SU-DHL-6 (cell line): ENCODE results near the gene HEATR3.

Experiments used
- H2AFZ ChIP-seq: fragments of 200-600 bp; sonication (generic); 2 replicates; pipeline ENCODE4 v1.6.1; 2014; ENCODE audit warnings: low read depth, mild to moderate bottlenecking, moderate library complexity, mixed read lengths, antibody characterized with exemption, low read length; ENCODE audit not compliant: severe bottlenecking
- H3F3A ChIP-seq: fragments of 200-600 bp; shearing (Covaris generic); 2 replicates; pipeline ENCODE4 v1.6.0; 2016; ENCODE audit warnings: antibody characterized with exemption, mild to moderate bottlenecking; ENCODE audit not compliant: insufficient read depth
- H3K27ac ChIP-seq: fragments of 200-600 bp; sonication (generic); 2 replicates; pipeline ENCODE4 v1.5.1; 2016; ENCODE audit warnings: low read depth, mild to moderate bottlenecking, low read length, moderate library complexity, mixed read lengths
- H3K27me3 ChIP-seq: fragments of 200-600 bp; sonication (generic), shearing (Covaris generic); 2 replicates; pipeline ENCODE4 v1.6.0; 2014; ENCODE audit warnings: mild to moderate bottlenecking, low read length
- H3K36me3 ChIP-seq: fragments of 200-600 bp; sonication (generic); 2 replicates; pipeline ENCODE4 v1.6.1; 2014; ENCODE audit warnings: mild to moderate bottlenecking, low read length, mixed read lengths
- H3K4me2 ChIP-seq: fragments of 300-600, 200-600 bp; shearing (Covaris generic), sonication (generic); 2 replicates; pipeline ENCODE4 v1.6.0; 2014; ENCODE audit warnings: low read length, low read depth, mild to moderate bottlenecking; ENCODE audit not compliant: poor library complexity, severe bottlenecking
- H3K4me3 ChIP-seq: fragments of 200-600 bp; sonication (generic); 2 replicates; pipeline ENCODE4 v1.5.1; 2014; ENCODE audit warnings: antibody characterized with exemption, low read length, mild to moderate bottlenecking, mixed read lengths; ENCODE audit not compliant: insufficient read depth, poor library complexity, severe bottlenecking
- H3K79me2 ChIP-seq: fragments of 200-600 bp; sonication (generic); 2 replicates; pipeline ENCODE4 v1.6.1; 2014; ENCODE audit warnings: mild to moderate bottlenecking, low read length, moderate library complexity; ENCODE audit not compliant: insufficient read depth
- H3K9ac ChIP-seq: fragments of 200-600 bp; sonication (generic); 2 replicates; pipeline ENCODE4 v1.7.0; 2014; ENCODE audit warnings: mild to moderate bottlenecking, low read length
- H3K9me2 ChIP-seq: fragments of 200-600 bp; sonication (generic); replicated peaks from 2 replicates; pipeline ENCODE4 v1.6.1; 2014; ENCODE audit warnings: low read length; ENCODE audit not compliant: insufficient read depth
- H3K9me3 ChIP-seq: fragments of 200-600 bp; sonication (generic); 2 replicates; pipeline ENCODE4 v1.6.1; 2014; ENCODE audit warnings: low read length, mixed read lengths; ENCODE audit not compliant: insufficient read depth
- H4K20me1 ChIP-seq: fragments of 200-600 bp; sonication (generic); 2 replicates; pipeline ENCODE4 v1.6.1; 2014; ENCODE audit warnings: low read depth, mild to moderate bottlenecking, antibody characterized with exemption, low read length, moderate library complexity, mixed read lengths
- CTCF ChIP-seq: fragments of 200-600 bp; sonication (generic); IDR thresholded peaks from one replicate; pipeline ENCODE4 v1.5.1; 2017; ENCODE audit warnings: antibody characterized with exemption, mild to moderate bottlenecking, low read length, moderate library complexity; ENCODE audit not compliant: insufficient read depth, poor library complexity, severe bottlenecking
- EZH2phosphoT487 ChIP-seq: fragments of 200-600 bp; sonication (generic), shearing (Covaris generic); conservative IDR thresholded peaks from 2 replicates; pipeline ENCODE4 v1.6.1; 2018; ENCODE audit warnings: mild to moderate bottlenecking, antibody characterized with exemption, low read length, moderate library complexity, mixed read lengths

Gene HEATR3

GRCh38 chr16:50088302-50088701, 22.5 kb downstream of the HEATR3 start:
- Histone ChIP-seq H3K9me2 (no peaks in the 10 kb centered on the region), H3K9ac (no peak overlapping the region), H4K20me1 (no peaks in the 10 kb centered on the region), H3K79me2 (no peaks in the 10 kb centered on the region), H2AFZ (no peak overlapping the region), H3K36me3 (peaks cover 31% of the 10 kb centered on the region; the same call in 1 of the 2 replicates), H3K4me3 (no peak overlapping the region), H3K27me3 (no peaks in the 10 kb centered on the region), H3F3A (no peaks in the 10 kb centered on the region), H3K9me3 (no peaks in the 10 kb centered on the region), H3K27ac (no peak overlapping the region), H3K4me2 (no peak overlapping the region)
- TF ChIP-seq CTCF, result no peak
- TF ChIP-seq EZH2phosphoT487, result no peak

- no peak overlapping the region for H3K9ac ChIP-seq
- H3F3A ChIP-seq, result no peaks in the 10 kb centered on the region
- no peak overlapping the region for H2AFZ ChIP-seq
- H4K20me1 ChIP-seq, result no peaks in the 10 kb centered on the region
- H3K27ac ChIP-seq, result no peak overlapping the region
- no peaks in the 10 kb centered on the region for H3K9me3 ChIP-seq
- peaks cover 5% of the 10 kb centered on the region; the same call in 1 of the 2 replicates for H3K36me3 ChIP-seq
- TF ChIP-seq EZH2phosphoT487, result no peak
- TF ChIP-seq CTCF, result no peak
- no peaks in the 10 kb centered on the region for H3K27me3 ChIP-seq
- no peaks in the 10 kb centered on the region for H3K79me2 ChIP-seq
- no peak overlapping the region for H3K4me2 ChIP-seq
- H3K4me3 ChIP-seq, result no peak overlapping the region
- no peaks in the 10 kb centered on the region for H3K9me2 ChIP-seq
Observed at GRCh38 chr16:50092891-50093290, 27.1 kb downstream of the HEATR3 start.

- peaks cover 5% of the 10 kb centered on the region; the same call in 1 of the 2 replicates for H3K36me3 ChIP-seq
- H3K27me3 ChIP-seq, result no peaks in the 10 kb centered on the region
- no peak overlapping the region for H3K9ac ChIP-seq
- H4K20me1 ChIP-seq, result no peaks in the 10 kb centered on the region
- no peaks in the 10 kb centered on the region for H3F3A ChIP-seq
- H3K79me2 ChIP-seq, result no peaks in the 10 kb centered on the region
- TF ChIP-seq EZH2phosphoT487, result no peak
- TF ChIP-seq CTCF, result no peak
- H3K4me3 ChIP-seq, result no peak overlapping the region
- H3K9me3 ChIP-seq, result no peaks in the 10 kb centered on the region
- no peaks in the 10 kb centered on the region for H3K9me2 ChIP-seq
- H3K27ac ChIP-seq, result no peak overlapping the region
- no peak overlapping the region for H2AFZ ChIP-seq
- no peak overlapping the region for H3K4me2 ChIP-seq
Observed at GRCh38 chr16:50093607-50094539, 28.1 kb downstream of the HEATR3 start.
